Effector memory CD8-positive, alpha-beta T cell (primary cell): ENCODE data around the gene SNRPA.
A peak's percentile ranks its signal among the peaks of the same experiment; 100 is the strongest.
"Not testable (repeated sequence)": the region's sequence is repeated elsewhere in the genome, so short reads cannot be mapped to it uniquely, and the experiment has no call there.

Experiments used
- ATAC-seq: fragments of 150-1000 bp; cut with Tn5 transposase; replicated peaks from 2 replicates; pipeline ENCODE4 v1.10.0; 2021; ENCODE audit warnings: mild to moderate bottlenecking, moderate library complexity
- DNase-seq, 3 experiments: peaks; one replicate each; pipeline ENCODE4 v3.0.0; 2021
- H3K27ac Mint-ChIP-seq, 2 donors: one replicate each; pipeline ENCODE4 v1.8.0; 2022; ENCODE audit warnings: mild to moderate bottlenecking in 2 of 2, mixed read lengths in 2 of 2, moderate library complexity in 2 of 2
- H3K27me3 Mint-ChIP-seq, 2 donors: one replicate each; pipeline ENCODE4 v1.8.0; 2022; ENCODE audit warnings: mixed read lengths in 2 of 2
- H3K36me3 Mint-ChIP-seq: one replicate; pipeline ENCODE4 v1.8.0; 2022; ENCODE audit warnings: mild to moderate bottlenecking, moderate library complexity, mixed read lengths; ENCODE audit not compliant: insufficient read depth
- H3K4me1 Mint-ChIP-seq, 2 donors: one replicate each; pipeline ENCODE4 v1.8.0; 2022; ENCODE audit warnings: low read depth in 2 of 2, mixed read lengths in 2 of 2
- H3K4me3 Mint-ChIP-seq, 2 donors: one replicate each; pipeline ENCODE4 v1.8.0; 2022; ENCODE audit warnings: mild to moderate bottlenecking in 2 of 2, mixed read lengths in 2 of 2, moderate library complexity in 2 of 2
- H3K9me3 Mint-ChIP-seq, 2 donors: one replicate each; pipeline ENCODE4 v1.8.0; 2022; ENCODE audit warnings: mixed read lengths in 2 of 2

The SNRPA gene

DNA sequence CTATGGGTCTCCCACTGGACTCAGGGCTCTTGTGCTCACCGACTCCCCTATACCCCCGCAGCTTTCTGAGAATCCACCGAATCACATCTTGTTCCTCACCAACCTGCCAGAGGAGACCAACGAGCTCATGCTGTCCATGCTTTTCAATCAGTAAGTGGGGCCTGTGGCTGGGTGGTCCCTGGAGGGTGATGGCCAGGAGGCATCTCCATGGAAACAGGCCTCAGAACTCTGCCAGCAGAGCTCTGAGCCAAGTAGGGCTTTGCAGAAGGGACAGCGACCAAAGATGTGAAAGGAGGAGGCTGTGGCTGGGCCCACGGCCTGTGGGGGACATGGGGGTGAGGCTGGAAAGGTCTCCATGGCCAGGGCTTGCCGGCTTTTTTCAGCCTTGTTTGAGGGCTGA is 12.5 kb downstream of the SNRPA start:
- Mint-ChIP-seq H3K27me3 (no peaks in the 10 kb centered on the region), H3K4me1 (peaks cover 33 to 46% of the 10 kb centered on the region in 2 donors), H3K27ac (peak overlapping the region; percentile 78 to 87), H3K4me3 (peak overlapping the region in 1 of 2 donors; percentile 34), H3K9me3 (no peaks in the 10 kb centered on the region), H3K36me3 (peaks cover 98% of the 10 kb centered on the region)
- no peak for ATAC-seq
- DNase-seq: no peak

DNA sequence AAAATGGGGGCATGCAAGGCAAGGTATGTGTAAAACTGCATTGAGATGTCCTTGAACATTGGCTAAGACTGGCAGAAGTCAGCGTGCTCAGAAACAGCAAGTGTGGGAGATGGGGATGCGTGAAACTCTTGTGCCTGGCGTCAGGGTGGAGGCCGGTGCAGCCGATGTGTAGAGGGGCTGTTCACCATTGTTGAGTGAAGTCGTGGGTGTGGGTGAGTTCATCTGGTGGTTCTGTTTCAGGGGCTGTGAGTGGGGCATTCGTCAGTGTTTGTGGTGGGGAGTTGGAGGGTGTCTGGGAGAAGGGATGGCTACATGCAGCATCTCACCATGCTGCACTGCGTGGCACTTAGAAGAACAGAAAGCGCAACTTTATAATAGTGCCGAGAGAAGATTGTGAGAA is 13.0 kb downstream of the SNRPA start:
- Mint-ChIP-seq H3K9me3 (no peaks in the 10 kb centered on the region), H3K27me3 (no peaks in the 10 kb centered on the region), H3K36me3 (peaks cover 94% of the 10 kb centered on the region), H3K4me3 (peak overlapping the region; percentile 34 to 41), H3K27ac (peak overlapping the region; percentile 78 to 87), H3K4me1 (peaks cover 33 to 46% of the 10 kb centered on the region in 2 donors)
- DNase-seq (no peak), ATAC-seq (no peak)

DNA sequence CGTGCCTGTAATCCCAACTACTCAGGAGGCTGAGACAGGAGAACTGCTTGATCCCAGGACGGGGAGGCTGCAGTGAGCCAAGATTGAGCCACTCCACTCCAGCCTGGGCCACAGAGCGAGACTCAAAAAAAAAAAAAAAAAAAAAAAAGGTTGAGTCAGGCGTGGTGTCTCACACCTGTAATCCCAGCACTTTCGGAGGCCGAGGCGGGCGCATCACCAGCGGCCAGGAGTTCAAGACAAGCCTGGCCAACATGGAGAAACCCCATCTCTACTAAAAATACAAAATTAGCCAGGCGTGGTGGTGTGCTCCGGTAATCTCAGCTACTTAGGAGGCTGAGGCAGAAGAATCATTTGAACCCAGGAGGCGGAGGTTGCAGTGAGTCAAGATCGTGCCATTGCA is 15.4 kb downstream of the SNRPA start:
- ATAC-seq, H3K4me3 Mint-ChIP-seq, H3K9me3 Mint-ChIP-seq: not testable (repeated sequence)

DNA sequence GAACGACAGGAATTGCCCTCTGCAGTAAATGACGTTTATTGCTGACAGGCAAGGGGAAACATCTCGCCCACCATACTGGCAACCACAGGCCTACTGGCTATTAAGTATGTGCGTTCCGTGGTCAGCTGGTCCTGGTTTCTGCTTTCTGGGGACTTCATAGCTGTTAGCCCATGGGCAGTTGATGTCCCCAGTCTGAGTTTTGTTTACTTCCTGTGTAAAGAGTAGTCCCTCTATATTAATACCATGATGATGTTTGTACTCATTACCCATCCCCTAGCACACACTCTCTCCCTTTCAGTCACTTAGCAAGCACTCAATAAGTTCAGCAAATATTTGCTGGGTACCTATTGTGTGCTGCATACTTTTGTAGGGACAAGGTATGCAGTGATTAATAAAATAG is 17.9 kb downstream of the SNRPA start:
- Mint-ChIP-seq H3K27ac (peak overlapping the region in 1 of 2 donors; percentile 29), H3K27me3 (no peaks in the 10 kb centered on the region), H3K9me3 (no peaks in the 10 kb centered on the region), H3K4me3 (no peak overlapping the region), H3K4me1 (peaks cover 24 to 27% of the 10 kb centered on the region in 2 donors), H3K36me3 (peaks cover 51% of the 10 kb centered on the region)
- no peak for DNase-seq
- ATAC-seq: no peak

More for the DNA sequence above, 15.4 kb downstream of the SNRPA start:
- Mint-ChIP-seq H3K4me1 (peaks cover 40 to 43% of the 10 kb centered on the region in 2 donors), H3K36me3 (peaks cover 76% of the 10 kb centered on the region), H3K27ac (peak overlapping the region in 1 of 2 donors; percentile 87)
- not testable (repeated sequence) for H3K27me3 Mint-ChIP-seq, DNase-seq

DNA sequence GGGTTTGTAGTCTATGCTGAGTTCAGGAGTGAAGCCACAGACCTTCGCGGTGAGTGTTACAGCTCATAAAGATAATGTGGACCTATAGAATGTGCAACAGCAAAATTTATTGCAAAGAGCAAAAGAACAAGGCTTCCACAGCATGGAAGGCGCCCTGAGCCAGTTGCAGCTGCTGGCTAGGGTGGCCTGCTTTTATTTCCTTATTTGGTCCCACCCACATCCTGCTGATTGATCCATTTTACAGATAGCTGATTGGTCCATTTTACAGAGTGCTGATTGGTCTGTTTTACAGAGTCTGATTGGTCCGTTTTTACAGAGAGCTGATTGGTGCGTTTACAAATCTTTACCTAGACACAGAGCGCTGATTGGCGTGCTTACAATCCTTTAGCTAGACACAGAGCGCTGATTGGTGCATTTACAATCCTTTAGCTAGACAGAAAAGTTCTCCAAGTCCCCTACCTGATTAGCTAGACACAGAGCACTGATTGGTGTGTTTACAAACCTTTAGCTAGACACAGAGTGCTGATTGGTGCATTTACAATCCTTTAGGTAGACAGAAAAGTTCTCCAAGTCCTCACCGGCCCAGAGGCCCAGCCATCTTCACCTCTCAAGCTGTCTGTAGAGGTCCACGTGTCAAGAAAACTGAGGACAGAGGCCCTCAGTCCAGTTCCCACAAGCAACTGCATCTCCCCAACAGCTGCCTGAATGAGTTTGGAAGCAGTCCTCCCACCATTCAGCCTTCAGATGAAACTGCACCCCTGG is 20.3 kb downstream of the SNRPA start:
- H3K9me3 Mint-ChIP-seq, H3K27me3 Mint-ChIP-seq, DNase-seq, H3K4me3 Mint-ChIP-seq: not testable (repeated sequence)
- ATAC-seq: peak; percentile 49
- H3K27ac Mint-ChIP-seq: peak overlapping the region in 1 of 2 donors; percentile 64
- peaks cover 28% of the 10 kb centered on the region for H3K36me3 Mint-ChIP-seq
- H3K4me1 Mint-ChIP-seq: peaks cover 7 to 11% of the 10 kb centered on the region in 2 donors

DNA sequence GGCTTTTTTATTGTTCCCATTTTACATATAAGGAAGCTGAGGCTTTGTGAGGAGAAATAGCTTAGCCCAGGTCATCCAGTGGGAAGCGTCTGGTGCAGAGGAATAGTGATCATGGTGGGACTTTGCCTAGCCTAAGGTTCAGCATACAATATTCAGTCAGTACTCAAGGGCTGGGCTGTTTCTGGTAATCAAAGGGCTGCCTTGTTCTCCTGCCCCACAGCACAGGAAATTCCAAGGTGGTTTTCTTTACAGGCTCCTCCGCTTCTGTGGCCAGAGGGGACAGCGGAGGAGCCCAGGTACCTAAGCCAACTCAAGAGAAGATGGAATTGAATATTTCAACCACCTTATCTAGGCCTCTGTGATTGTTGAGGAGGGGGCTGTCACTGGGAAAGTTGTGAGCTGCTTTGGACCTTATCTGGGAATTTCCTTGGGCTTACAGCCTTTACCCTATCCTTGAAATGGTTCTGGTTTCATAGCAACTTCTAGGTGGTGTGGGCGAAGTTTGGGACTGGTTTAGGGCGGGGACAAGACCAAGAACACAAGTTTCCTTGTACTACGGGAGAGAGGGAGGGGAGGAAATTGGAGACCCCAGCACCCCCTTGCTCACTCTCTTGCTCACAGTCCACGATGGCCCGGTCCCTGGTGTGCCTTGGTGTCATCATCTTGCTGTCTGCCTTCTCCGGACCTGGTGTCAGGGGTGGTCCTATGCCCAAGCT is 24.1 kb downstream of the SNRPA start, which contains the start of gene MIA:
TSS of gene MIA (plus strand) at position 606 of the 716 bp plus-strand sequence. CDS start at position 628, 22 bp downstream.
- Mint-ChIP-seq H3K4me3 (no peak within 1 kb of the TSS), H3K27me3 (no peaks in the 10 kb centered on the region), H3K9me3 (no peaks in the 10 kb centered on the region), H3K36me3 (peaks cover 30% of the 10 kb centered on the region), H3K27ac (peak within 1 kb of the TSS in 1 of 2 donors; percentile 94), H3K4me1 (peaks cover 28 to 30% of the 10 kb centered on the region in 2 donors)
- DNase-seq: no peak
- no peak for ATAC-seq

DNA sequence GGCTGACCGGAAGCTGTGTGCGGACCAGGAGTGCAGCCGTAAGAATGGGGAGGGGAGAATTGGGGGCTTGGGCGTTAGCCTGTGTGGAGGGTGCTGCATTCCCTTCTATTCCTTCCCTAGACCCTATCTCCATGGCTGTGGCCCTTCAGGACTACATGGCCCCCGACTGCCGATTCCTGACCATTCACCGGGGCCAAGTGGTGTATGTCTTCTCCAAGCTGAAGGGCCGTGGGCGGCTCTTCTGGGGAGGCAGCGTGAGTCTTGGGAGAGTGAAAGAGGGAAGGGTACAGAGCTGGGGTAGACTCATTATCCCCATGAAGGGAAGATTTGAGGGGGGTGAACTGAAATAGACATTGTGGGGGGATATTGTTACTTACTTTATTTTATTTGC is 24.6 kb downstream of the SNRPA start:
- H3K27me3 Mint-ChIP-seq: no peaks in the 10 kb centered on the region

DNA sequence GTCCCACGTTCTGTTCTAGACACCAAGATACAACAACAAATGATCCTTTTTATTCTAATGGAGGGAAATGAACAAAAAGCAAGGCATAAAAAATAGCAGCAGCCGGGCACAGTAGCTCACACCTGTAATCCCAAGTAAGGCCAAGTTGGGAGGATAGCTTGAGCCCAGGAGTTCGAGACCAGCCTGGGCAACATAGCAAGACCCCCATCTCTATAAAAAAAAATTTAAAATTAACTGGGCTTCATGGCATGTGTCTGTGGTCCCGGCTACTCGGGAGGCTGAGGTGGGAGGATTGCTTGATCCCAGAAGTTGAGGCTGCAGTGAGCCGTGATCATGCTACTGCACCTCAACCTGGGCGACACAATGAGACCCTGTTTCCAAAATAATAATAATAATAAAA is 25.4 kb downstream of the SNRPA start:
- H3K27ac Mint-ChIP-seq: peak overlapping the region; percentile 94 to 96
- no peak for DNase-seq
- H3K27me3 Mint-ChIP-seq: no peaks in the 10 kb centered on the region
- no peaks in the 10 kb centered on the region for H3K9me3 Mint-ChIP-seq
- peaks cover 31% of the 10 kb centered on the region for H3K36me3 Mint-ChIP-seq
- ATAC-seq: no peak
- peak overlapping the region; percentile 89 for H3K4me3 Mint-ChIP-seq
- peaks cover 26 to 31% of the 10 kb centered on the region in 2 donors for H3K4me1 Mint-ChIP-seq

More for the DNA sequence above, 24.6 kb downstream of the SNRPA start:
- DNase-seq (no peak), ATAC-seq (no peak)
- H3K27ac Mint-ChIP-seq: no peak overlapping the region
- no peak overlapping the region for H3K4me3 Mint-ChIP-seq
- peaks cover 32 to 33% of the 10 kb centered on the region in 2 donors for H3K4me1 Mint-ChIP-seq
- no peaks in the 10 kb centered on the region for H3K9me3 Mint-ChIP-seq
- peaks cover 31% of the 10 kb centered on the region for H3K36me3 Mint-ChIP-seq

DNA sequence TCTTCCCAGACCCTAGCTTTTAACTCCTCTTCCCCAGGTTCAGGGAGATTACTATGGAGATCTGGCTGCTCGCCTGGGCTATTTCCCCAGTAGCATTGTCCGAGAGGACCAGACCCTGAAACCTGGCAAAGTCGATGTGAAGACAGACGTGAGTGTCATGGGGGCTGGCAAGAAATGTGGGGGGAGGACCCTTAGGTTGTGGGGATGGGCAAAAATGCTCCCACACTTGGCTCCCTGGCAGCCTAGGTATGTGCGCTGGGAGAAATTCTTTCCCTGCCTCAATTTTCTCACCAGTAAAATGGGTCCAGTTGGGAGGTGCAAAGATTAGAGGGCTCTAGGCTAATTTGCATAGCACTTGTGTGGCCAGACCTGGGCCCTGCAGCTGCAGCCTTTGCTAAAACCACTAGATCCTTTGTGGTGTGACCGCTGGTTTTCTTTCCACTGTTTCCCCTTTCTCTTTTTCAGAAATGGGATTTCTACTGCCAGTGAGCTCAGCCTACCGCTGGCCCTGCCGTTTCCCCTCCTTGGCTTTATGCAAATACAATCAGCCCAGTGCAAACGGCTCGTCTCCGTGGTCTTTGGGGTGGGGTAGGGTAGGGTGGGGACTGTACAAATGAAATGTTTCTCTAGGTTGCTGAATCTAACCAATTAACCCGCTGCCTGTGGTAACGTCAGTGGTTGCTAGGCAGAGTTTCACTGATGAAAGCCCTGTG is 26.1 kb downstream of the SNRPA start:
- DNase-seq (peak; percentile 87 to 93 (median 91)), ATAC-seq (peak; percentile 68)
- no peaks in the 10 kb centered on the region for H3K27me3 Mint-ChIP-seq
- peak overlapping the region; percentile 89 for H3K4me3 Mint-ChIP-seq
- peak overlapping the region; percentile 94 to 96 for H3K27ac Mint-ChIP-seq
- H3K36me3 Mint-ChIP-seq: peaks cover 35% of the 10 kb centered on the region
- no peaks in the 10 kb centered on the region for H3K9me3 Mint-ChIP-seq
- H3K4me1 Mint-ChIP-seq: peaks cover 28 to 32% of the 10 kb centered on the region in 2 donors

DNA sequence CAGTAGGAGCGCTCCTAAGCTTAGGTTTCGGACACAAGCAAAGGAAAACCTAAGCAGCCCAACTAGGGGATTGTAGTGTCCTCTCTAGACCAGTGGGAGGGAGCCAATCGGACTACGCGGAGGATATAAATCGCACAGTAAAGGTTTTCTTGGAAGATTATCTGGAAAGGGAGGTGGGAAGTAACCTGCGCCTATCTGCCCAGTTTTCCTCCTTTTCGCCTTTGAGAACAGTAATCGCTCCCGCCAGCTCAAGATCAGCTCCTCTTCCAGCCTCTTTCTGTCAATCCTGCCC is 26.6 kb downstream of the SNRPA start:
- Mint-ChIP-seq H3K27ac (peak overlapping the region; percentile 94 to 96), H3K36me3 (peaks cover 35% of the 10 kb centered on the region), H3K4me1 (peaks cover 30 to 33% of the 10 kb centered on the region in 2 donors), H3K9me3 (no peaks in the 10 kb centered on the region), H3K27me3 (no peaks in the 10 kb centered on the region), H3K4me3 (peak overlapping the region; percentile 89)
- DNase-seq (no peak), ATAC-seq (no peak)

DNA sequence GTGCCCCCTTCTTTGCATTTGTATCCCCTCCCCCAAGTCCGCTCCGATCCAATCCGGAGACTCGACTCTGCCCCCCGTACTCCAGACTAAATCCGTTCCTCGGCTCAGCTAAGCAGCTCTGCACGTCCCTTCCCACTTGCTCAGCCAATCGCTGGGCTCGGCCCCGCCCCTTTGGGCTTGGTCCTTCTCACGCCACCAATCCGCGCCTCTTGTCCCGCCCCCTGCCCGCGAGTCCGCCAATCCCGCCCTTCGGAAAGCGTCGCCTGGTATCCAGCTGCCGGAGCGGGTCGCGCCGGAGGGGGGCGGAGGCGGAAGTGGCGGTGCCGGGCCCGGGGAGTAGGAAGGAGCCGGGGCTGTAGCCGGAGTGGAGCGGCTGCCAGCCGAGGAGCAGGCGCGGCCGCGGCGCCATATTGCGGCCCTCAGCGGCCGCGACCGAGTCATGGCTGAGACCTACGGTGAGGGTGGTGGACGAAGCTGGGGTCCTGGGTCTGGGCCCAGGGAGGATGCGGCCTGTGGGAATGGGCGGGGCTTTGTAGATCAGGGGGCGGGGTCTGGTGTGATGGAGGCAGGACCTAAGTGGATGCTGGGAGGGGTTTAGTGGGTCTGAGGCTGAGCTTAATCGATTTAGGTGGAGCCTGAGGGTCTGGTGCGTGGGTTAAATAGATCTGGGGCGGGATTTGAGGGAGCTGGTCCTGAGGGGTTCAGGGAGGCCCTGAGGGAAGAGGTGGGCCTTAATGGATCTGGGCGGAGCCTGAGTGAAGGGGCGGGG is 27.1 kb downstream of the SNRPA start, which contains the start of gene RAB4B:
TSS of gene RAB4B (plus strand) at position 311 of the 769 bp plus-strand sequence. CDS start at position 440, 129 bp downstream.
- Mint-ChIP-seq H3K36me3 (peaks cover 35% of the 10 kb centered on the region), H3K27me3 (no peaks in the 10 kb centered on the region), H3K27ac (peak within 1 kb of the TSS; percentile 94 to 96), H3K4me1 (peaks cover 30 to 34% of the 10 kb centered on the region in 2 donors), H3K4me3 (peak within 1 kb of the TSS; percentile 89), H3K9me3 (no peaks in the 10 kb centered on the region)
- DNase-seq: peak; percentile 99 to 100 (median 100)
- peak; percentile 78 for ATAC-seq

DNA sequence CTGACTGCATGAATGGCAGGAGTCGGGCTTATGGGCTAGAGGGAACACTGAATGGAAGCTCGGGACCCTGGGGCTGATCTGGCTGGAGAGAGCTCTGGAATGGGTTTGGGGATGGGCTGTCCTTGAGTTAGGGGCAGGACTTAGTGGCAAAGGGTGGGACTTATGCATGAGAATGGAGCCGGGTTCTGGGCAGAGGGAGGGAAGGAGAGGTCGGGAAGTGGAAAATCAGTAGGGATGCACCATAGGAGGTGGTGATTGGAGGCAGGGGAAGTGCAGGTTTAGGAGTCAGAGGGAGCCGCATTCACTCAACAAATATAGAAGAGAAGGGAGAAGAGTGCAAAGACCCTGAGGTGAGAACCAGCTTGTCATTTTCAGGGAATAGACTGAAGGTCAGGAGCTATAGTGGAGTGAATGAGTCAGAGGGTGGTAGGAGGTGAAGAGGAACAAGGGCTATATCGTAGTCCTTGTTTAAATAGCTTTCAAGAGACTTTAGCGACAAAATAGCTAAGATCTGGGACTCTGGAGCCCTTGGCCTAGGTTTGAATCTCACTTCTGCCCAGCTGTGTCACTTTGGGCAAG is 27.8 kb downstream of the SNRPA start:
- Mint-ChIP-seq H3K4me1 (peaks cover 30 to 37% of the 10 kb centered on the region in 2 donors), H3K36me3 (peaks cover 35% of the 10 kb centered on the region), H3K4me3 (peak overlapping the region; percentile 89), H3K9me3 (no peaks in the 10 kb centered on the region), H3K27ac (peak overlapping the region; percentile 94 to 96), H3K27me3 (no peaks in the 10 kb centered on the region)
- ATAC-seq: no peak
- no peak for DNase-seq
